Right forelimb (tissue), 1 donor: Measurements from ENCODE around the gene DNAJC12.
A peak's percentile ranks its signal among the peaks of the same experiment; 100 is the strongest.
"Not testable (repeated sequence)": the region's sequence is repeated elsewhere in the genome, so short reads cannot be mapped to it uniquely, and the experiment has no call there.

Experiments used
- DNase-seq: peaks from one replicate; pipeline ENCODE4 v3.0.0-alpha.2; 2018

DNAJC12 gene

GRCh38 chr10:67790534-67791408, 47.2 kb downstream of the DNAJC12 start:
- DNase-seq, result no peak

GRCh38 chr10:67789769-67790168, 48.2 kb downstream of the DNAJC12 start:
- no peak for DNase-seq

- DNase-seq, result no peak
Measured at GRCh38 chr10:67788028-67788886, 49.7 kb downstream of the DNAJC12 start.

GRCh38 chr10:67785098-67785497, 52.9 kb downstream of the DNAJC12 start:
- DNase-seq, result no peak

- DNase-seq, result no peak
Measured at GRCh38 chr10:67784474-67784873, 53.5 kb downstream of the DNAJC12 start.

- no peak for DNase-seq
Measured at GRCh38 chr10:67783606-67784294, 54.2 kb downstream of the DNAJC12 start.

GRCh38 chr10:67782530-67782929, 55.5 kb downstream of the DNAJC12 start:
- DNase-seq, result no peak

GRCh38 chr10:67780759-67781538, 57.0 kb downstream of the DNAJC12 start:
- DNase-seq, result no peak

GRCh38 chr10:67780204-67780621, 57.8 kb downstream of the DNAJC12 start:
- DNase-seq, result not testable (repeated sequence)

GRCh38 chr10:67779465-67780203, 58.4 kb downstream of the DNAJC12 start:
- peak; percentile 59 for DNase-seq

GRCh38 chr10:67776371-67776770, 61.6 kb downstream of the DNAJC12 start:
- no peak for DNase-seq

GRCh38 chr10:67775279-67775678, 62.7 kb downstream of the DNAJC12 start:
- no peak for DNase-seq

GRCh38 chr10:67772894-67773511, 65.0 kb downstream of the DNAJC12 start:
- no peak for DNase-seq

- DNase-seq, result no peak
Measured at GRCh38 chr10:67772151-67772550, 65.8 kb downstream of the DNAJC12 start.

- DNase-seq, result no peak
Measured at GRCh38 chr10:67771200-67771599, 66.8 kb downstream of the DNAJC12 start.

GRCh38 chr10:67770537-67770936, 67.5 kb downstream of the DNAJC12 start:
- no peak for DNase-seq

GRCh38 chr10:67767244-67767643, 70.7 kb downstream of the DNAJC12 start:
- DNase-seq, result no peak

- DNase-seq, result peak; percentile 99
Measured at GRCh38 chr10:67764012-67764822, 73.8 kb downstream of the DNAJC12 start.

GRCh38 chr10:67763499-67764011, 74.4 kb downstream of the DNAJC12 start:
- DNase-seq, result peak; percentile 89

- DNase-seq, result not testable (repeated sequence)
Measured at GRCh38 chr10:67762567-67762966, 75.4 kb downstream of the DNAJC12 start.
